ENCODE data around the gene SMPD3. TPM values are rescaled to one million over a fixed set of nuclear protein-coding genes. Genes with fewer than 3 reads are reported as not detected.

The SMPD3 gene
- total RNA-seq, 1 donor from 2014 or later = 0.38 TPM

DNA sequence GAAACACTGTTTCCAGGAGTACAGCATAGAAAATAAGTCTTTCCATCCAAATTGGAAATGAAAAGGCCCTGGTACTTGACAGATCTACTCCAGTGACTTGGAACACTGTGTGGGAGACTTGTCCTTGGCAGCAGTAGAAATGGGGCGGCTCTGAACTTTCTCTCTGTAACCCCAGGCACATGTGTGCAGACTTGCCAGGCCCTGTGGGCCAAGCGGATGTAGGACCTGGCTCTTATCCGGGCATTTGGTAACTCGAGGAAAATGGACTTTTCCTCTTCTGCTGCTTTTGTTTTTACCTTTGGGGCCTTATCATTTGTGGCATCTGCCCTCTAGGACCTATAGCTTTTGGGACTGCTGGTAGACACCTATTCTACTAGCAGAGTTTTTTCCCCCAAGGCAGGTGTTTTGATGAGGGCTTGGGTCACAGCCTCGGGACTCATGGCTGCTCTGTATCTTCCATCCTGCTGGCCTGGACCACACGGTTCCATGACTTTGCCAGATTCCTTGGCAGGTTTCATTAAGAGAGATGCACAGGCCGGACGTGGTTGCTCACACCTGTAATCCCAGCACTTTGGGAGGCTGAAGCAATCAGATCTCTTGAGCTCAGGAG is 43.5 kb downstream of the SMPD3 start:
- Histone ChIP-seq H3K4me3 (ENCODE audit: low read depth, low read length) (no peak overlapping the region), H3K36me3 (ENCODE audit: control insufficient read depth, insufficient read depth, low read length) (no peaks in the 10 kb centered on the region), H3K27me3 (ENCODE audit: control insufficient read depth, insufficient read depth, low read length) (peaks cover 6% of the 10 kb centered on the region)
- TF ChIP-seq, protein P1, sequence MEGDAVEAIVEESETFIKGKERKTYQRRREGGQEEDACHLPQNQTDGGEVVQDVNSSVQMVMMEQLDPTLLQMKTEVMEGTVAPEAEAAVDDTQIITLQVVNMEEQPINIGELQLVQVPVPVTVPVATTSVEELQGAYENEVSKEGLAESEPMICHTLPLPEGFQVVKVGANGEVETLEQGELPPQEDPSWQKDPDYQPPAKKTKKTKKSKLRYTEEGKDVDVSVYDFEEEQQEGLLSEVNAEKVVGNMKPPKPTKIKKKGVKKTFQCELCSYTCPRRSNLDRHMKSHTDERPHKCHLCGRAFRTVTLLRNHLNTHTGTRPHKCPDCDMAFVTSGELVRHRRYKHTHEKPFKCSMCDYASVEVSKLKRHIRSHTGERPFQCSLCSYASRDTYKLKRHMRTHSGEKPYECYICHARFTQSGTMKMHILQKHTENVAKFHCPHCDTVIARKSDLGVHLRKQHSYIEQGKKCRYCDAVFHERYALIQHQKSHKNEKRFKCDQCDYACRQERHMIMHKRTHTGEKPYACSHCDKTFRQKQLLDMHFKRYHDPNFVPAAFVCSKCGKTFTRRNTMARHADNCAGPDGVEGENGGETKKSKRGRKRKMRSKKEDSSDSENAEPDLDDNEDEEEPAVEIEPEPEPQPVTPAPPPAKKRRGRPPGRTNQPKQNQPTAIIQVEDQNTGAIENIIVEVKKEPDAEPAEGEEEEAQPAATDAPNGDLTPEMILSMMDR (IDR thresholded peaks at IDR 0.05; ENCODE audit: insufficient read depth, low read length, poor library complexity, severe bottlenecking) = no peak
- no peak for DNase-seq (ENCODE audit: low read depth)

DNA sequence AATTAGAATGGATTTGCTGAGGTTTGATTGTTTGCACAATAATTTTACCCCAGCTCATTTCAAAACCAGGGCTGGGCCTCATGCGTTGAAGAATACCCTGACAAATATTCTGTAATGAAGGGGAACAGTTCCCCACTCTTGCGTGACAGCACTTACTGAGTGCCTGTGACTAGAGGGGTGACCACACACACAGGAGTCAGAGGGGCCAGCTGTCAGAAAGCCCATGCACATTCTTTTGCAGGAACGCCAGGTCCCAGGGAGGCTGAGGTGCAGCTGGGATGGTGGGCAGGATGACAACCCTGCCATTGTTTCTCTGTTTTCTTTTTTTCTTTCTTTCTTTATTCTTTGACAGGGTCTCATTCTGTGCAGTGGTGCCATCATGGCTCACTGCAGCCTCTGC is 44.6 kb downstream of the SMPD3 start:
- Histone ChIP-seq H3K36me3 (ENCODE audit: control insufficient read depth, insufficient read depth, low read length) (no peaks in the 10 kb centered on the region), H3K4me3 (ENCODE audit: low read depth, low read length) (no peak overlapping the region), H3K27me3 (ENCODE audit: control insufficient read depth, insufficient read depth, low read length) (peaks cover under 1% of the 10 kb centered on the region)
- no peak for DNase-seq (ENCODE audit: low read depth)
- TF ChIP-seq, protein P1 (IDR thresholded peaks at IDR 0.05; ENCODE audit: insufficient read depth, low read length, poor library complexity, severe bottlenecking) = no peak

DNA sequence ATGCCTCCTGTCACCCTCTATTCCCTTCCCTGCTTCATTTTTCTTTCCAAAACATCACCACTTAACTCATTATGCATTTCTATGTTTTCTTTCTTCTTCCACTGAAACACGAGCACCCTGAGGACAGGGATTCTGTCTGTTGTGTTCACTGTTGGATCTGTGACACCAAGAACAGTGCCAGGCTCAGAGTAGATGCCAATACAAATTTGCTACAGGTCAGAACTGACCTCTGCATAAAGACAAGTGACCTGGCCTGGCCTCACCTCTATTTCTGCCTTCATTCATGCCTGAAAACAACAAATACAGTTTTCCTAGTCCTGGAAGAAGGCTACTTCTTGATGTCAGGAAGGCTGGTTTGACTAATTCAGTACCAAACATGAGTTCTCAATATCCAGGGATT is 45.1 kb downstream of the SMPD3 start:
- TF ChIP-seq, protein P1 (IDR thresholded peaks at IDR 0.05; ENCODE audit: insufficient read depth, low read length, poor library complexity, severe bottlenecking) = no peak
- no peak for DNase-seq (ENCODE audit: low read depth)
- no peaks in the 10 kb centered on the region for H3K36me3 ChIP-seq (ENCODE audit: control insufficient read depth, insufficient read depth, low read length)
- H3K27me3 ChIP-seq (ENCODE audit: control insufficient read depth, insufficient read depth, low read length) = no peaks in the 10 kb centered on the region
- no peak overlapping the region for H3K4me3 ChIP-seq (ENCODE audit: low read depth, low read length)

DNA sequence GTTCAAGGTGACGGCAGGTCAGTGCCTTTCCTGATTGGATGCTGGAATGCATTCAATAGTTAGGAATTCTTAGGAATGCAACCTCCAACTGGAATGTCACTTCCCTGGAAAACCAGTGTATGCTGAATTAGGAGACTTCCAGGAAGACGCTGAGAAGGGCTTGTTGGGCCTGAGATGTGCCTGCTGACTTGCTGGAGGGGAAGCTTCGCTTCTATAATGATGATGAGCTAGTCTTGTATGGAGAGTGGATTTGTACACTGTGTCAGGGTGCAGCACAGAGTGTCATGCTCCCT is 45.6 kb downstream of the SMPD3 start:
- Histone ChIP-seq H3K27me3 (ENCODE audit: control insufficient read depth, insufficient read depth, low read length) (no peaks in the 10 kb centered on the region), H3K4me3 (ENCODE audit: low read depth, low read length) (no peak overlapping the region), H3K36me3 (ENCODE audit: control insufficient read depth, insufficient read depth, low read length) (no peaks in the 10 kb centered on the region)
- TF ChIP-seq, protein P1 (IDR thresholded peaks at IDR 0.05; ENCODE audit: insufficient read depth, low read length, poor library complexity, severe bottlenecking) = no peak
- no peak for DNase-seq (ENCODE audit: low read depth)

DNA sequence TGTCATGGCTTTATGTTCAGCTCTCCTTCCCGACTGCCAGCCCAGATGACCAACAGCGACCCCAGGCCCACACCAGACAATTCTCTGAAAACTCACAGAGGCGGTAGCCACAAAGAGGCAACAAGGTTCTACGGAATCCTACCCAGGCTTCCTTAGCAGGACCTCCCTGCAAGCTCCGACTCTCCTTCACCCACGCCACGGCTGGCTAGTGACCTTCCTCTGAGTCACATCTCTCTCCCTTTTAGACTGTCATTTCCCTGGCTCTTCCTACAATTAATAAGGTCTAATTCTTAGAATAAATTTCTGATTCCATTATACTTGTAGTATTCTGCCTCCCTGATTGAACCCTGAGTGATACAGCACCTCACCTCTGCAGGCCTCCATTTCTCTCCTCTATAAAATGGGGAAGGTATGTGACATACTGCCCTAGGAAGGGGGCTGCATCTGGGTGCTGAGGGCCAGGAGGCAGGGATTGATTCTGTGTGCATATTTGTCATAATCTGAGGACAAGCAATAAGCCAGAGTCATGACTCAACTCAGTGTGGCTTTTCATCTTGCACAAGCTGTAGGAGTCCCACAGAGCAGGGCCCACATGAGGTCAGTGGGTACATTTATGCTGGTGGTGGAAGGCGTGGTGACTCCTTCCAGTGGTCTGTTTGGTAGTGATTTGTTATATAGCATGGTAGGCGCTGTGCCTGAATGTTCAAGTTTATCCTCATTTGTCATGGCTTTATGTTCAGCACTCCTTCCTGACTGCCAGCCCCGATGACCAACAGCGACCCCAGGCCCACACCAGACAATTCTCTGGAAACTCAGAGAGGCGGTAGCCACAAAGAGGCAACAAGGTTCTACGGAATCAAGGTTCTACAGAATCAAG is 46.2 kb downstream of the SMPD3 start:
- DNase-seq (ENCODE audit: low read depth) = no peak
- TF ChIP-seq, protein P1 (IDR thresholded peaks at IDR 0.05; ENCODE audit: insufficient read depth, low read length, poor library complexity, severe bottlenecking) = no peak
- peaks cover 3% of the 10 kb centered on the region for H3K27me3 ChIP-seq (ENCODE audit: control insufficient read depth, insufficient read depth, low read length)
- no peak overlapping the region for H3K4me3 ChIP-seq (ENCODE audit: low read depth, low read length)
- no peaks in the 10 kb centered on the region for H3K36me3 ChIP-seq (ENCODE audit: control insufficient read depth, insufficient read depth, low read length)

Measured in kidney epithelial cell (primary cell).